DMS 273 treated with DMSO at 0.1 percent for 48 hours (cell line): ENCODE data around the gene METTL25B.

Experiments
- DNase-seq: peaks from one replicate; lab custom pipeline; 2025; lab: John Stamatoyannopoulos, UW

Gene METTL25B

GRCh38 chr1:156768610-156769295 is 40.5 kb downstream of the METTL25B start:
- no peak for DNase-seq

DNA sequence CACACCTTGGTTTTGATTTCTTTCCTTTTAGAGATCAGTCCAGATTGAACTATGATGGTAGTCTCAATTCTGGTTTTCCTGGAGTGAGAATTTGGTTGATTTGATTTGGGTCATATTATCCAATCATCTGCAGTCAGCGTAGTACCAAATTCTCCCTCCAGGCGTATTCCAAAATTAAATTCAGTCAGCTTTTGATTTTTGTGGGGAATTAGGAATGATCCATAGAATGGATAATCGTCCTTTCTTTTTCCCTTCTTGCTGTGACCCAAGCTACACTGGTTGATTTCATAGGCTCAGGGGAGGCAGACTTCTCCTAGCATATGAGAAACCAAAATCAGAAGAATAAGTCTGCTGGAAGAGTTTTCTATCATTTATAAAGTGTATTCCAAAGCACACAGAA is 44.0 kb downstream of the METTL25B start:
- DNase-seq: no peak

DNA sequence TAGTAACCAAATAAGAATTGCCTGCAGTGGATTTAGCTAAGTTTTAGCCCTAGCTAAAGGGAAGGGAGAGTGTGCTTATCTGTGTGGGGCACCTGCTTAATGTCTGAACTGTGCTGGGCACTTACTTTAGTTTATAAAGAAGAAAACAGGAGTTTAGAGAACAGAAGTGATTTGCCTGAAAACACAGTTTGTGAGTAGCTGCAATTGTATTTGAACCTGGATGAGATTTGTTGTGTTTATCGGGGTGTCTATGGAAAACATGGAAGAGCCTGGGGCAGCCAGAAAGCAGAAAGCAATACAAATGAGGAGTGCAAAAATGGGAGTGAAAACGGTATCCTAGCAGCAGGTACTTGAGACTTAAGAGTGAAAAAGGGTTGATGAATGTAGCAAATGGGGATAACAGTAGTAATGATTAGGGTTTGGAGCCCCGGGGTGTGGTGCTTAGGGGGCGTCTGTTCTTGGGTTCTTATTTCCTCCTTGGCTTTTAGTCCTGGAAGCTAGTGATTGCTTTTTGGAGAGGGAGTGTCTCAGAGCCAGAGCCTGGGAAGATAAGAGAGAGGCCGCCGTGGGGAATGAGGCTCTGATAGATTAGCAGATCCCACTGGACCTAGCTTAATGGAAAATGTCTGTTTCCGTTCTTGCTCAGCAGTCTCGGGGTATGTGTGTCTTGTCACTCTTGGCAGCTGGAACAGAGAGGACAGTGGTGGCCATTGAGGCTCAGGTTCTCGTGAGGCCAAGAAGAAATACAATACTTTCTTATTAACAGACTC is 44.6 kb downstream of the METTL25B start:
- DNase-seq: no peak

DNA sequence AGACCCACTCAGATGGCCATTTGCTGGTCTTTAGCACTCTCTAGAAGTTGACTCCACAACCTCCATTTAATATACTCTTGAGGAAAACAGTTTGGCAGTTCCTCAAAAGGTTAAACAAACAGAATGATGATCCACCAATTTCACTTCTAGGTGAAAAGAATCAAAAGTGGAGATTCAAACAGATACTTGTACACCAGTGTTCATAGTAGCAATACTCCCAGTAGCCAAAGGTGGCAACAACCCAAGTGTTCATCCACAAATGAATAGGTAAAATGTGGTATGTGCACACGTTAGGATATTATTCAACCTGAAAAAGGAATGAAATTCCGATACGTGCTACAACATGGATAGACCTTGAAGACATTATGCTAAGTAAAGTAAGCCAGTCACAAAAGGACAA is 45.3 kb downstream of the METTL25B start:
- DNase-seq: no peak

GRCh38 chr1:156775799-156776198 is 47.5 kb downstream of the METTL25B start:
- no peak for DNase-seq

DNA sequence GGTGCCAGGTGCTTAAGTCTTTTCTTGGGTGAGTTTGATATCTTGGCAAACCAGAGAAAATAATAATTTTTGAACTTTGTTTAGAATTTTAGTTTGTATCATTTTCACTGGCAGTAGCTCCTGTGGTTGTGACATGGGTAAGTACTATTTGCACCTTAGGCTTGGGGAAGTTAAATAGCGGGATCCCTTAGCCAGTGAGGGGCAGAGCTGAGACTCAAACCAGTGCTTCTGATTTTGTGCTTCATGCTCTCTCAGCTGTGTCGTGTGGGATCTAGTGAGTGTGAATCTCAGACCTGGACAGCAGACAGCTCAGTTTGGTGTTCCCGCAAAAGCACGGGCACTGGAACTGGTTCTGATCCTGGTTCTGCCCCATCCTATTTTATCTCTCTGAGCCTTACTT is 48.7 kb downstream of the METTL25B start:
- DNase-seq: no peak

DNA sequence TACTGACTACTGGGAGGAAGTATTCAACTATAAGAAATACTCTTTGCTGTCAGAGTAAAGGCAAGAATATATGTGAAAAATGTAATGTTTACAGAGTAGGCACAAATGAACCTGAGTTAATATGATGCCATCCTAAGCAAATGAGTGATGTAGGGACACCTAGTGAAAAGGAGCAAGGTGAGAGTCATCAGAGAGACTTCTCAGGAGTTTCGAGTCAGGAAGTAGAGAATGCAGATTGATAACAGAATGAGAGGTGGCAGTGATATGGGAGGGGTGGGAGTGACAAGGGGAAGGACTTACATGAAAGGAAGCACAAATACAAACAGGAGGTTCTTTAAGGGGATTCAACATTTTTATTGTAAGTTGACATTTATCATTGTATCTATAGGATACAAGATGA is 49.3 kb downstream of the METTL25B start:
- no peak for DNase-seq

GRCh38 chr1:156781585-156782186 is 53.4 kb downstream of the METTL25B start:
- no peak for DNase-seq

DNA sequence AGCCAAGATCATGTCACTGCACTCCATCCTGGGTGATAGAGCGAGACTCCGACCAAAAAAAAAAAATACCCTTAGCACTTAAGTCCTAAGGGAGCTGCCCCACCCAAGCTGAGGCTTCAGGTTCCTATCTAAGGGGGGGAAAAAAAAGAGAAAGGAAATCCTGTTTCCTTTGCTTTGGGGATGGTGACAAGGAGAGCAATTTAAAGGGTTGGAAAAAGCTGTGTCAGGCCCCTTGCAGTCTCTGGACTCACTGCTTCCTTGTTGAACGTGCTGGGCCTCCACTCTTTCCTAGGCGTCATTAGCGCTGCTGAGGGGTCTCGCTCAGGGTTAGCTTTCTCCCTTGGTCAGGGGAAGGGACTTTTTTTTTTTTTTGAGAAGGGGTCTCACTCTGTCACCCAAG is 57.2 kb downstream of the METTL25B start:
- DNase-seq: no peak
